Measurements from ENCODE around the gene MAMDC2.
"Not testable (repeated sequence)": the region's sequence is repeated elsewhere in the genome, so short reads cannot be mapped to it uniquely, and the experiment has no call there.

Gene MAMDC2

GRCh38 chr9:70034271-70034711 is 9.4 kb upstream of the MAMDC2 start:
- H3K79me2 ChIP-seq (ENCODE audit: insufficient read depth, low read length): no peaks in the 10 kb centered on the region
- TF ChIP-seq EZH2phosphoT487 (conservative IDR thresholded peaks at IDR 0.05; ENCODE audit: low read length): no peak
- no peak for TF ChIP-seq CTCF (IDR thresholded peaks at IDR 0.05; ENCODE audit: insufficient read depth, low read length, poor library complexity, severe bottlenecking)
- no peak overlapping the region for H3K4me3 ChIP-seq (ENCODE audit: insufficient read depth, low read length, poor library complexity, severe bottlenecking)
- no peak overlapping the region for H3K4me2 ChIP-seq (ENCODE audit: low read depth, low read length, poor library complexity, severe bottlenecking)
- no peaks in the 10 kb centered on the region for H3K36me3 ChIP-seq (ENCODE audit: low read length)
- no peaks in the 10 kb centered on the region for H4K20me1 ChIP-seq (ENCODE audit: low read depth, low read length)
- no peaks in the 10 kb centered on the region for H3K9me2 ChIP-seq (replicated peaks; ENCODE audit: insufficient read depth, low read length)
- no peak overlapping the region for H3K27ac ChIP-seq (ENCODE audit: low read depth, low read length)
- no peaks in the 10 kb centered on the region for H3F3A ChIP-seq (ENCODE audit: insufficient read depth)
- no peak overlapping the region for H3K9ac ChIP-seq (ENCODE audit: low read length)
- H3K9me3 ChIP-seq (ENCODE audit: insufficient read depth, low read length): no peaks in the 10 kb centered on the region
- no peak overlapping the region for H2AFZ ChIP-seq (ENCODE audit: low read depth, low read length, severe bottlenecking)
- no peaks in the 10 kb centered on the region for H3K27me3 ChIP-seq (ENCODE audit: low read length)

- no peak overlapping the region for H2AFZ ChIP-seq (ENCODE audit: low read depth, low read length, severe bottlenecking)
- no peaks in the 10 kb centered on the region for H3F3A ChIP-seq (ENCODE audit: insufficient read depth)
- H3K9ac ChIP-seq (ENCODE audit: low read length): no peak overlapping the region
- H3K27me3 ChIP-seq (ENCODE audit: low read length): no peaks in the 10 kb centered on the region
- no peaks in the 10 kb centered on the region for H3K9me3 ChIP-seq (ENCODE audit: insufficient read depth, low read length)
- H3K36me3 ChIP-seq (ENCODE audit: low read length): no peaks in the 10 kb centered on the region
- no peak overlapping the region for H3K27ac ChIP-seq (ENCODE audit: low read depth, low read length)
- no peaks in the 10 kb centered on the region for H3K79me2 ChIP-seq (ENCODE audit: insufficient read depth, low read length)
- no peak overlapping the region for H3K4me2 ChIP-seq (ENCODE audit: low read depth, low read length, poor library complexity, severe bottlenecking)
- H3K4me3 ChIP-seq (ENCODE audit: insufficient read depth, low read length, poor library complexity, severe bottlenecking): no peak overlapping the region
- H4K20me1 ChIP-seq (ENCODE audit: low read depth, low read length): no peaks in the 10 kb centered on the region
- TF ChIP-seq CTCF (IDR thresholded peaks at IDR 0.05; ENCODE audit: insufficient read depth, low read length, poor library complexity, severe bottlenecking) (no peak), EZH2phosphoT487 (conservative IDR thresholded peaks at IDR 0.05; ENCODE audit: low read length) (no peak)
- no peaks in the 10 kb centered on the region for H3K9me2 ChIP-seq (replicated peaks; ENCODE audit: insufficient read depth, low read length)
These were observed 8.0 kb upstream of the MAMDC2 start for GRCh38 chr9:70035691-70036090.

GRCh38 chr9:70036641-70037040 is 7.0 kb upstream of the MAMDC2 start:
- no peaks in the 10 kb centered on the region for H3K27me3 ChIP-seq (ENCODE audit: low read length)
- no peak overlapping the region for H3K9ac ChIP-seq (ENCODE audit: low read length)
- no peak overlapping the region for H2AFZ ChIP-seq (ENCODE audit: low read depth, low read length, severe bottlenecking)
- no peaks in the 10 kb centered on the region for H3K79me2 ChIP-seq (ENCODE audit: insufficient read depth, low read length)
- H3K9me3 ChIP-seq (ENCODE audit: insufficient read depth, low read length): no peaks in the 10 kb centered on the region
- no peaks in the 10 kb centered on the region for H3F3A ChIP-seq (ENCODE audit: insufficient read depth)
- H4K20me1 ChIP-seq (ENCODE audit: low read depth, low read length): no peaks in the 10 kb centered on the region
- no peak overlapping the region for H3K4me3 ChIP-seq (ENCODE audit: insufficient read depth, low read length, poor library complexity, severe bottlenecking)
- no peak for TF ChIP-seq CTCF (IDR thresholded peaks at IDR 0.05; ENCODE audit: insufficient read depth, low read length, poor library complexity, severe bottlenecking)
- no peak for TF ChIP-seq EZH2phosphoT487 (conservative IDR thresholded peaks at IDR 0.05; ENCODE audit: low read length)
- H3K27ac ChIP-seq (ENCODE audit: low read depth, low read length): no peak overlapping the region
- no peak overlapping the region for H3K4me2 ChIP-seq (ENCODE audit: low read depth, low read length, poor library complexity, severe bottlenecking)
- no peaks in the 10 kb centered on the region for H3K9me2 ChIP-seq (replicated peaks; ENCODE audit: insufficient read depth, low read length)
- H3K36me3 ChIP-seq (ENCODE audit: low read length): no peaks in the 10 kb centered on the region

- H3K4me3 ChIP-seq (ENCODE audit: insufficient read depth, low read length, poor library complexity, severe bottlenecking); H3K9ac ChIP-seq (ENCODE audit: low read length); H2AFZ ChIP-seq (ENCODE audit: low read depth, low read length, severe bottlenecking); H4K20me1 ChIP-seq (ENCODE audit: low read depth, low read length); H3K4me2 ChIP-seq (ENCODE audit: low read depth, low read length, poor library complexity, severe bottlenecking); H3K27me3 ChIP-seq (ENCODE audit: low read length); H3K36me3 ChIP-seq (ENCODE audit: low read length); H3F3A ChIP-seq (ENCODE audit: insufficient read depth); H3K79me2 ChIP-seq (ENCODE audit: insufficient read depth, low read length); H3K27ac ChIP-seq (ENCODE audit: low read depth, low read length); H3K9me3 ChIP-seq (ENCODE audit: insufficient read depth, low read length); H3K9me2 ChIP-seq (replicated peaks; ENCODE audit: insufficient read depth, low read length): not testable (repeated sequence)
These were observed 5.5 kb upstream of the MAMDC2 start for GRCh38 chr9:70038171-70038621.
